AG09309 (cell line): ENCODE results near the gene ANXA2.
A peak's percentile ranks its signal among the peaks of the same experiment; 100 is the strongest.

Experiments used
- DNase-seq: peaks from one replicate; pipeline ENCODE4 v3.0.0-alpha.2; 2010; ENCODE audit warnings: low read depth
- H3K4me3 ChIP-seq: 2 replicates; pipeline ENCODE4 v1.5.1; 2011; ENCODE audit warnings: mild to moderate bottlenecking, low read depth, low read length, moderate library complexity; ENCODE audit not compliant: control insufficient read depth
- TF ChIP-seq, protein P1 (sequence below): IDR thresholded peaks from 2 replicates; pipeline ENCODE4 v1.5.1; 2011; ENCODE audit warnings: mild to moderate bottlenecking, low read depth, low read length, inconsistent platforms; ENCODE audit not compliant: insufficient read depth, control insufficient read depth; ENCODE audit errors: missing control alignments

ANXA2 gene

DNA sequence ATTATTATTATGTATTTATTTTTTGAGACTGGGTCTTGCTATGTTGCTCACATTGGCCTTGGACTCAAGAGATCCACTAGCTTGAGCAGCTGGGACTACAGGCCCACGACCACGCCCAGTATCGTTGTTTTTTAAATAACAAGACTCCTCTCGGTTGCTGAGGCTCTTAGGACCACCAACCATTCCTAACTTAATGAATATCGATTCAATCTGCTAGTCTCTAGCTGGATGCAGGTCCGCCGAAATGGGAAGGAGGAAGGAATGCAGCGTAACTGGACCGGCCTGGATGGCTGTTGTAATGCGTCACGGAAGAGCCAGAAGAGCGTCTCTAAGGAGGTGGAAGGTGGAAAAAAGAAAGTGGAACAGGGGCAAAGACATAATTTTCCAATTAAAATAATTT, 1.7 kb downstream of the ANXA2 start:
- no peak for DNase-seq
- TF ChIP-seq, protein P1, sequence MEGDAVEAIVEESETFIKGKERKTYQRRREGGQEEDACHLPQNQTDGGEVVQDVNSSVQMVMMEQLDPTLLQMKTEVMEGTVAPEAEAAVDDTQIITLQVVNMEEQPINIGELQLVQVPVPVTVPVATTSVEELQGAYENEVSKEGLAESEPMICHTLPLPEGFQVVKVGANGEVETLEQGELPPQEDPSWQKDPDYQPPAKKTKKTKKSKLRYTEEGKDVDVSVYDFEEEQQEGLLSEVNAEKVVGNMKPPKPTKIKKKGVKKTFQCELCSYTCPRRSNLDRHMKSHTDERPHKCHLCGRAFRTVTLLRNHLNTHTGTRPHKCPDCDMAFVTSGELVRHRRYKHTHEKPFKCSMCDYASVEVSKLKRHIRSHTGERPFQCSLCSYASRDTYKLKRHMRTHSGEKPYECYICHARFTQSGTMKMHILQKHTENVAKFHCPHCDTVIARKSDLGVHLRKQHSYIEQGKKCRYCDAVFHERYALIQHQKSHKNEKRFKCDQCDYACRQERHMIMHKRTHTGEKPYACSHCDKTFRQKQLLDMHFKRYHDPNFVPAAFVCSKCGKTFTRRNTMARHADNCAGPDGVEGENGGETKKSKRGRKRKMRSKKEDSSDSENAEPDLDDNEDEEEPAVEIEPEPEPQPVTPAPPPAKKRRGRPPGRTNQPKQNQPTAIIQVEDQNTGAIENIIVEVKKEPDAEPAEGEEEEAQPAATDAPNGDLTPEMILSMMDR = no peak
- H3K4me3 ChIP-seq = peak overlapping the region; percentile 90

GRCh38 chr15:60395276-60396011, 2.3 kb downstream of the ANXA2 start:
- TF ChIP-seq, protein P1 = no peak
- DNase-seq = no peak
- H3K4me3 ChIP-seq = peak overlapping the region; percentile 90

GRCh38 chr15:60394689-60395097, 3.1 kb downstream of the ANXA2 start:
- DNase-seq = no peak
- TF ChIP-seq, protein P1 = no peak
- H3K4me3 ChIP-seq = peak overlapping the region; percentile 90

DNA sequence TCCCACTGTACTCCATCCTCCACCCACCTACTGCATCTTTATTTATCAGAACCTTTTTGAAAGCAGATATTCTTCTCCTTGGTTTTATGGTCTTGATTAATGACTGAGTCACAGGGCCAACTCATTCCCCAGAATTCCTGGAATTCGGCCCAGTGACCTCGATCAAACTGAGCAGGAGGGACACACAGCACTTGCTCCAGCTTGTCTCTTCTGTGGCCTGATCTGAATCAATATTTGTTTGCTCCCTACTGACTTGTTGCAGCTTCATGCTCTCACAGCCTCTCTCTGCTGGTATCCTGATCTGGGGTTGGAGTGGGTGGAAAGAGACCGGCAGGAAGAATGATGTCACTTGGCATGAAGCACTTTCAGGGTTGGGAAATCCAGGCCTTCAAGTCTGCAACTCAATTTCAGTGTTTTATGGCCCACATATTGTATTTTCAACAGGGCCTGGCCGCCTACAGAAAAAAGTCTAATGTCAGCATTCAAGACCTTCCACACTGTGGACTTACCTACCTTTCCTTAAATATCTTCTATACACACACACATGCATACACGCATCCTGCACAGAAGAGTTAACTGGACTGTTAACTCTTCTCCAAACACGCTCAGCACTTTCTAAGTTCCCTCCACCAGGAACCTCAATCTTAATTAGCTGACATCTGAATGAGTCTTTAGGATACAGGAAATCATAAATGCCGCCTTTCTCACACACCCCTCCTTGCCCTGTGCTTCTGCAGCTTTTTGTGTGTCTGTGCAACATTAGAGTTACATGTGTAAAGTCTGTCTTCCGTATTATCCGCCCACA, 4.6 kb downstream of the ANXA2 start:
- TF ChIP-seq, protein P1 = no peak
- peak; percentile 96 for DNase-seq
- H3K4me3 ChIP-seq = peak overlapping the region; percentile 90

DNA sequence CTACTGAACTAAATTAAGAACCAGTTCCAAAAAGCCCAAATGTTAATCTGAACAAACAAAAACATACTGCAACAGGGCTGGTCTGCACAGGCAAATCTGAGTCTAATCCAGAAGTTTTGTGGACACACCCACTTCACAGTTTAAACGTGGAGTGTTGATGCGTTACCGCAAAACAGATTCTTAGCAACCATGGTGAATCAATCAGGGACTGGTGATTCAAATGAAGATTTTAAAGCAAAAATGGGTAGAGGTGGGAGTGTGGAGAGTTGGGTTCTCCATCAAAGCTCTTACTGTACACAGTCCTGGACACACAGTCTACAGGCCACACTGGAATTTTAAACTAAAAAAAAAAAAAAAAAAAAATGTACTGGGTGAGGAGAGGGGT, 5.2 kb downstream of the ANXA2 start:
- TF ChIP-seq, protein P1 = no peak
- no peak for DNase-seq

GRCh38 chr15:60391722-60392315, 6.0 kb downstream of the ANXA2 start:
- TF ChIP-seq, protein P1 = no peak
- DNase-seq = no peak
- H3K4me3 ChIP-seq = peak overlapping the region; percentile 24

More for the DNA sequence above, 5.2 kb downstream of the ANXA2 start:
- H3K4me3 ChIP-seq = peak overlapping the region; percentile 18
